ENCODE data around the gene TACO1. TPM values are rescaled to one million over a fixed set of nuclear protein-coding genes. Genes with fewer than 3 reads are reported as not detected.

TACO1 gene
- total RNA-seq, 1 donor from 2014 or later: 22.8 TPM

- no peak for TF ChIP-seq CTCF (conservative IDR thresholded peaks at IDR 0.05; ENCODE audit: low read depth, low read length)
These were observed 22.5 kb upstream of the TACO1 start for GRCh38 chr17:63578027-63578768.

GRCh38 chr17:63578769-63579111 is 22.0 kb upstream of the TACO1 start:
- H3K4me3 ChIP-seq (ENCODE audit: low read depth, low read length): no peak overlapping the region
- TF ChIP-seq CTCF (conservative IDR thresholded peaks at IDR 0.05; ENCODE audit: low read depth, low read length): no peak
- no peak for DNase-seq (ENCODE audit: low read depth)

More at GRCh38 chr17:63578027-63578768, 22.5 kb upstream of the TACO1 start:
- DNase-seq (ENCODE audit: low read depth): no peak
- H3K4me3 ChIP-seq (ENCODE audit: low read depth, low read length): no peak overlapping the region

DNA sequence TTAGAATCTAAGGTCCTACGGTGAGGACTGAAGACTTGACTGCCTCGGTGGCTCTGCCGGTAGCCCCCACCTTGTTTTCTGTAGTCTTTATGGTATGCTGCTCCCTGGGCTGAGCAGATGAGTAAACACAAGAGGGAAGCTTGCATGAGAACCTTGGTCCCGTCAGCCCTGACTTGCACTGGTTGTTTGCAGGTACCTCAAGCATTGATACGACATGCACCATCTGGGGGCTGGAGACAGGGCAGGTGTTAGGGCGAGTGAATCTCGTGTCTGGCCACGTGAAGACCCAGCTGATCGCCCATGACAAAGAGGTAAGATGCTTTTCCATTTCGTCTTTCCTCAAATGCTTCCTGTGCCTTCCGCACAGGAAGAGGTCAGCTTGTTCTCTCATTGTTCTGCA is 21.1 kb upstream of the TACO1 start:
- TF ChIP-seq CTCF (conservative IDR thresholded peaks at IDR 0.05; ENCODE audit: low read depth, low read length): no peak
- H3K4me3 ChIP-seq (ENCODE audit: low read depth, low read length): no peak overlapping the region
- DNase-seq (ENCODE audit: low read depth): no peak

DNA sequence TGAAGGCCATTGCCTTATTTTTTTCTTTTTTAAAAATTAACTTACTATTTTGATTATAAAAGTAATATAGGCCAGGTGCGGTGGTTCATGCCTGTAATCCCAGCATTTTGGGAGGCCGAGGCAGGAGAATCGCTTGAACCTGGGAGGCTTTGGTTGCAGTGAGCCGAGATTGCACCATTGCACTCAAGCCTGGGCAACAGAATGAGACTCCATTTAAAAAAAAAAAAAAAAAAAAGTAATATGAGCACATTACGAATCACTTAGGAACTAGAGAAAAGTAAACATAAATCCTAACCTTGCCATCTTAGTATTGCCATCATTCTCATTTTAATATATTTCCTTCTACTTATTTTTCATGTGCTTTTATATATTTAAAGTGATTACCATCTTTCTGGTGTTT is 12.9 kb upstream of the TACO1 start:
- DNase-seq (ENCODE audit: low read depth): no peak
- no peak for TF ChIP-seq CTCF (conservative IDR thresholded peaks at IDR 0.05; ENCODE audit: low read depth, low read length)

DNA sequence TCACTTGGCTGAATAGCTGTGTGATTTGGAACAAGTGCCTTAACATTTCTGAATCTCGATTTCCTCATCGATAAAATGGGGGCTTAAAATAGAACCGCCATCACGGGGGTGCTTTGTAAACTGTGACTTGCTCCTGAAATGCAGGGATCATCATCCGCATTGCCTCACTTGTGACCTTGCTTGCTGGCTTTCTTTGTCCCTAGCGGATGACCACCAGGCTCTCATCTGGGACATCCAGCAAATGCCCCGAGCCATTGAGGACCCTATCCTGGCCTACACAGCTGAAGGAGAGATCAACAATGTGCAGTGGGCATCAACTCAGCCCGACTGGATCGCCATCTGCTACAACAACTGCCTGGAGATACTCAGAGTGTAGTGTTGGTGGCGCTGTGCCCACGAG is 11.9 kb upstream of the TACO1 start:
- no peak for DNase-seq (ENCODE audit: low read depth)
- no peak for TF ChIP-seq CTCF (conservative IDR thresholded peaks at IDR 0.05; ENCODE audit: low read depth, low read length)
- H3K4me3 ChIP-seq (ENCODE audit: low read depth, low read length): no peak overlapping the region

More for the DNA sequence above, 12.9 kb upstream of the TACO1 start:
- H3K4me3 ChIP-seq (ENCODE audit: low read depth, low read length): no peak overlapping the region

- no peak overlapping the region for H3K4me3 ChIP-seq (ENCODE audit: low read depth, low read length)
- DNase-seq (ENCODE audit: low read depth): no peak
- no peak for TF ChIP-seq CTCF (conservative IDR thresholded peaks at IDR 0.05; ENCODE audit: low read depth, low read length)
These were observed 11.0 kb upstream of the TACO1 start for GRCh38 chr17:63589646-63590045.

DNA sequence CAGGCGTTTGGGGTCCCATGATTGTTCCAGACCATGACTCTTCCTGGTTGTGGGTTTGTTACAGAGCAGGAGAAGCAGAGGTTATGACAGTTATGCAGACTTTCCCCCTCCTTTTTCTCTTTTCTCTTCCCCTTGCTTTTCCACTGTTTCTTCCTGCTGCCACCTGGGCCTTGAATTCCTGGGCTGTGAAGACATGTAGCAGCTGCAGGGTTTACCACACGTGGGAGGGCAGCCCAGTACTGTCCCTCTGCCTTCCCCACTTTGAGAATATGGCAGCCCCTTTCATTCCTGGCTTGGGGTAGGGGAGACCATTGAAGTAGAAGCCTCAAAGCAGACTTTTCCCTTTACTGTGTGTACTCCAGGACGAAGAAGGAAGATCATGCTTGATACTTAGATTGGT is 7.9 kb upstream of the TACO1 start:
- DNase-seq (ENCODE audit: low read depth): no peak
- no peak overlapping the region for H3K4me3 ChIP-seq (ENCODE audit: low read depth, low read length)
- TF ChIP-seq CTCF (conservative IDR thresholded peaks at IDR 0.05; ENCODE audit: low read depth, low read length): no peak
